GM10847 (cell line): ENCODE results near the gene AK9.

Experiments used
- POLR2A ChIP-seq: IDR thresholded peaks from 2 replicates; pipeline ENCODE4 v1.6.1; 2011; ENCODE audit not compliant: insufficient read length; ENCODE audit errors: extremely low read depth

The AK9 gene

DNA sequence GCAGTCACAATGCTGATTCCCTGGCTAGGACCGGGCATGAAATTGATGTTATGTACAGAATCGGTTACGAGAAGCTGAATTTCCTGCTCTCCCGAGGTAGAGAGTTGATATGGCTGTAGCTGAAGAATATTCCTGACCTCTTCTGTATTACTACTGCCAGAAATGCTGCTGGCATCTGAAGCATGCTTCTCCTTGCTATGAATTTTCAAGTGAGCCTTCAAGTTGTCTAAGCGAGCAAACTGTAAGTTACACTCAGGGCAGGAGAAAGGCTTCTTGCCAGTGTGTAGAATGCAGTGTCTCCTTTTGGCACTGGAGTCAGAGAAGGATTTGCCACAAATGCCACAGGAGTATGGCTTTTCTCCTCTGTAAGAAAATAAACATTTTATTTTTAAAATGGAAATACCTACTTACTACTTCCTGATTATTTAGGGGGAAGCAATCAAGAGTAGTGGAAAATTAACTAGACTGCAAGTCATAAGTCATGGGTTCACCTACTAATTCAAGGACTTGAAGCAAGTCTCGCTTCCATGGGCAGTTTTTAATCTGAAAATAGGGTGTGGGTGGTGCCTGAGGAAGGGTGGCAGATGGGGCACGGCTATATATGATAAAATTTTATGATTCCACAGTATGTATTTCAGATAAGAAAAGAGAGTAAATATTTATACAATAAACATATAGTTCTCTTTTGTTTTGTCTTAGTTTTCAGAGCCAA lies 224.6 kb downstream of the AK9 start:
- no peak for TF ChIP-seq POLR2A

DNA sequence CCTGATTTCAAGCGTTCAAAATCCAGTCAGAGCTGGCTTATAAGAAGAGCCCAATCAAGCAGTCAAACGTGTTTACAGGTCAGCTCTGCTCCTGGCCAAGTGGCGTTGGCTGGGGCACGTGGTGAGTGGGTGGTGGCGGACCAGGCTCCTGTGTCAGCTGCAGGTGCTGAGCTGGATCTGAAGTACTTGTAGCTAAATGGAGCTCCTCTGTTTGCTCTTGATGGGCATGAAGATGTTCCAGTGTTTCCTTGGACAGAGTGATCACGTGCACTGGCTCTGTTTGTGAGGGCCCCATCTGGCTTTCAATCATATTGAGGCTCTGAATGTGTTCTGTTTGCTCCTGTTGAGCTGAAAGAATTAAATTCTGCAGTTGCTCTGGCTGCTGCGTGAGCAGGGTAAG lies 225.2 kb downstream of the AK9 start:
- no peak for TF ChIP-seq POLR2A

- no peak for TF ChIP-seq POLR2A
Observed at GRCh38 chr6:109461733-109462526, 229.1 kb downstream of the AK9 start.

GRCh38 chr6:109460161-109460829 lies 230.7 kb downstream of the AK9 start:
- TF ChIP-seq POLR2A, result no peak

DNA sequence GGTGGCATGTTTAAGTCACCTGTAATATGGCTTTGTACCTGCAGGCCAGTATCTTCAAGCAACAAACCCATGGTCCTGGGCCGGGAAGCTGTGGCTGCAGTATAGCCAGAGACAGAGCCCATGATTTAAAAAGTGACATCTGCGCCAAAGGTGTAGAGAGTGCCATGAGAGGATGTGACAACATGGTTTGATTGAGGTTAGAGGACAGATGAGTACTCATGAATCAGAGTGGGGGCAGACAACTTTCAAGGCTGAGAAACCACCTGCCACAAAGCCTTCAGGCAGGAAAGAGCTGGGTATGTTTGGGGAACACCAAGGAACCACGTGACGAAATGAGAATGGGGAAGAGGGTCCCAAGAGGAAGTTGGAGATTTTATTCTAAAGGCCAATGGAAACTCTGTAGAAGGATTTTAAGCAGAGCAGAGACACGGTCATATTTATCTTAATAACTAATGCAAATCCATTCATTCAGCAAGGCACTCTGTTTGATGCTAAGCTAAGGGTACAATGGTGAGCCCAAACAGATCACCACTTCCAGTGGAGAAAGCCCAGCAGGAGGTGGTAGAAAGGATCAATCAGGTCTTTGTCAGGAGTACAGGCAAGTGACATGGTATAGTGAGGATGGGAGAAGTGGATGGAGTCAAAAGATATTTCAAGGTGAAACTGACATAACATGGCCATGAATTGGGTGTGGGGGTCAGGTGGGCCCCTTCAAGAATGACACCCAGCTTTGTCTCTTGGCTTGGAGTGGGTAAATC lies 232.0 kb downstream of the AK9 start:
- no peak for TF ChIP-seq POLR2A

- no peak for TF ChIP-seq POLR2A
Observed at GRCh38 chr6:109457562-109457996, 233.4 kb downstream of the AK9 start.

DNA sequence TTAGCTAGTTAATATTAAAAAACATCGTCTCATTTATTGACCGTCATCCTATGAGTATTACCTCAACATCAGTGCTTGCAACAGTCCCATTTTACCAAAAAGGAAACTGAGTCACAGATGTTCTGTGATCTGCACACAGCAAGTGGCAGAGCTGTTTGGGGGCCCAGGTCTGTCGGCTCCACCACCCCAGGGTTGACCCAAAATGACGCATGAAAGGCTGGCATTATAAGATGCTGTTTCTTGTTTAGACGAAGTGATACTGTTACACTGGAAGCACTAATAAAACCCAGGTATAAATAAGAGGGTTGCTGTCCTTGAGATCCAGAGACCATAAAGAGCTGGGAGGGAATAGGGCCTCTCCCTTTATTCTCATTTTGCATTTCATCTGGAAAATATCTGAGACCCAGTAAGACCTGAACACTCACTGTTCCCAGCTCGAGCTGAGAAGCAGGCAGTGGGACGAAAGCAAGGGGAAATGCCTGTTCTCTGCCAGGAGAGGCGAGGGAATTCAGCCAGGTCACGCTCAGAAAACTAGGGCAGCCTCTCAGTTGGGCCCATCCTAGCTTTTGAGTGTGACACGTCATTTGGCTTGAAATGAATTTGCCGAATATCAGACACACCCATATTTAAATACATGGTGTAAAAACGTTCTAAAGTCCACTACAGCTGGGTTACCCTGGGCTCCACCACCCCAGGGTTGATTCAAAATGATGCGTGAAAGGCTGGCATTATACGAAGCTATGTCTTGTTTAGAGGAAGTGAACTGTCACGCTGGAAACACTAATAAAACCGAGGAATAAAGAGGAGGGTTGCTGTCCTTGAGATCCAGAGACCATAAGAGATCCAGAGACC lies 234.1 kb downstream of the AK9 start:
- no peak for TF ChIP-seq POLR2A

DNA sequence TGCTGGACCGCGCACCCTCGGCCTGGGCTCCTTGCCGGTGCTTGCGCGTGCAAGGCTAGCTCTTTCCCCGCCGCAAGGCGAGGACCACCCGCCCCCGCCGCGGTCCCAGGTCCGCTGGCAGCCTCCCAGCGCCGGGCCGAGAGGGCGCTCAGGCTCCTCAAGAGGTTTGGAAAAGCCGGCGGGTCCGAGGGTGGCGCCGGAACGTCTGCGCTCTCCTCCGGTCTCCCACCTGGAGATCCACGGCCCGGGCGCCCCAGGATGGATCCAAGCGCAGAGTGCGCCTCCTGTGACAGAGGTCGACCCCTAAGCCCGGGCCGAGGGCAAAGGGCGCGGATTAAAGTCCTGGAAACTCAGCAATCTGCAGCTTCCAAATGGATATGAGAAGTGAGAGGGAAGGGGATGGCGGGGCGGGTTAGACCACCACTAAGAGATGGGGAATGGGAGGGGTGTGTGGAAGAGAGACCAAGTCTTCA lies 234.9 kb downstream of the AK9 start:
- no peak for TF ChIP-seq POLR2A

- peak; percentile 34 for TF ChIP-seq POLR2A
Observed at GRCh38 chr6:109455437-109456110, 235.4 kb downstream of the AK9 start, which contains the start of gene MICAL1. TSS of gene MICAL1 (minus strand) at chr6:109455772. CDS start at chr6:109454196, 1,576 bp downstream.

GRCh38 chr6:109454496-109455436 lies 236.2 kb downstream of the AK9 start:
- TF ChIP-seq POLR2A, result no peak

GRCh38 chr6:109453594-109454495 lies 237.2 kb downstream of the AK9 start:
- no peak for TF ChIP-seq POLR2A

- no peak for TF ChIP-seq POLR2A
Observed at GRCh38 chr6:109453156-109453555, 237.8 kb downstream of the AK9 start.

DNA sequence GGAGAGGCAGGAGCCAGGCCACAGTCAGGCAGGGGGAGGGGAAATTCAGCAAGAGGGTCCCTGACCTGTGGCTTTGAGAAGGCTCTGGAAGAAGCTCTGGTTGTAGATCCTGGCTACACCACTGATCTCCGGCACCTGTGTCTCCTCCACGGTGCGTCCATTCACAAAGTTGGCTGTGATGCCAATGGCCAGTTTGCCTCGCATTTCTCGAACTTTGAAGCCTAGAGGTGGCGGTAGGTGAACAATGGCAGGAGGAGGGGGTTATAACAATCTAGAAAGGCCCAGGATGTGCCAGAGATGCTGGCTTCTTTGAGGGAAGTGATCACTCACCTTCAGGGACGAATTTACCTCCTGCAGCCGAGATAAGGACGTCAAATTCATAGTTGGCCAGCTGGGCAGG lies 238.8 kb downstream of the AK9 start:
- TF ChIP-seq POLR2A, result no peak
